Cardiac fibroblast (primary cell): ENCODE measurements around the gene EFCC1.

Experiments
- DNase-seq, 2 donors: peaks; one replicate each; pipeline versions ENCODE4 v3.0.0 to v3.0.0-alpha.2; 2010; ENCODE audit warnings: low read depth in 2 of 2
- H3K4me3 ChIP-seq, 2 donors: replicated peaks in 1 of 2; 1 replicate in 1 of 2; 2 replicates in 1 of 2; pipeline ENCODE4 v1.5.1; 2011; ENCODE audit warnings: low read depth in 2 of 2, low read length in 2 of 2, mild to moderate bottlenecking in 2 of 2, moderate library complexity in 1 of 2
- TF ChIP-seq, protein P1 (sequence below): IDR thresholded peaks from one replicate; pipeline ENCODE4 v1.5.1; 2011; ENCODE audit warnings: low read depth, mild to moderate bottlenecking, low read length, inconsistent platforms

Gene EFCC1

DNA sequence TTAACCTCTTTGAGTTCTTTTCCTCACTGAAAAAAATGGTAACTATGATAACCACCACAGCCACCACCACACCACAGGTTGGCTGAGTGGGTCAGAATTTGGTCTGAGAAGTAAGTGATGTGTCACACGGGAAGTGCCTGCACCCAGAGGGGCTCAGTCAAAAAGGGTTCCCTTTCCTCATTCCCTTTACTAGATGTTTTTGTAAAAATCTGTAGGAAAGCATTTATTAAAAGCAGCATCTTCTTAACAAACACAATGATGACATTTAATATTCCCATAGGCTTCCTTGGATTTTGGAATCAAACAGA is 30.4 kb upstream of the EFCC1 start:
- peak in 1 of 2 donors; percentile 14 for DNase-seq
- no peak overlapping the region for H3K4me3 ChIP-seq
- TF ChIP-seq, protein P1, sequence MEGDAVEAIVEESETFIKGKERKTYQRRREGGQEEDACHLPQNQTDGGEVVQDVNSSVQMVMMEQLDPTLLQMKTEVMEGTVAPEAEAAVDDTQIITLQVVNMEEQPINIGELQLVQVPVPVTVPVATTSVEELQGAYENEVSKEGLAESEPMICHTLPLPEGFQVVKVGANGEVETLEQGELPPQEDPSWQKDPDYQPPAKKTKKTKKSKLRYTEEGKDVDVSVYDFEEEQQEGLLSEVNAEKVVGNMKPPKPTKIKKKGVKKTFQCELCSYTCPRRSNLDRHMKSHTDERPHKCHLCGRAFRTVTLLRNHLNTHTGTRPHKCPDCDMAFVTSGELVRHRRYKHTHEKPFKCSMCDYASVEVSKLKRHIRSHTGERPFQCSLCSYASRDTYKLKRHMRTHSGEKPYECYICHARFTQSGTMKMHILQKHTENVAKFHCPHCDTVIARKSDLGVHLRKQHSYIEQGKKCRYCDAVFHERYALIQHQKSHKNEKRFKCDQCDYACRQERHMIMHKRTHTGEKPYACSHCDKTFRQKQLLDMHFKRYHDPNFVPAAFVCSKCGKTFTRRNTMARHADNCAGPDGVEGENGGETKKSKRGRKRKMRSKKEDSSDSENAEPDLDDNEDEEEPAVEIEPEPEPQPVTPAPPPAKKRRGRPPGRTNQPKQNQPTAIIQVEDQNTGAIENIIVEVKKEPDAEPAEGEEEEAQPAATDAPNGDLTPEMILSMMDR = no peak

DNA sequence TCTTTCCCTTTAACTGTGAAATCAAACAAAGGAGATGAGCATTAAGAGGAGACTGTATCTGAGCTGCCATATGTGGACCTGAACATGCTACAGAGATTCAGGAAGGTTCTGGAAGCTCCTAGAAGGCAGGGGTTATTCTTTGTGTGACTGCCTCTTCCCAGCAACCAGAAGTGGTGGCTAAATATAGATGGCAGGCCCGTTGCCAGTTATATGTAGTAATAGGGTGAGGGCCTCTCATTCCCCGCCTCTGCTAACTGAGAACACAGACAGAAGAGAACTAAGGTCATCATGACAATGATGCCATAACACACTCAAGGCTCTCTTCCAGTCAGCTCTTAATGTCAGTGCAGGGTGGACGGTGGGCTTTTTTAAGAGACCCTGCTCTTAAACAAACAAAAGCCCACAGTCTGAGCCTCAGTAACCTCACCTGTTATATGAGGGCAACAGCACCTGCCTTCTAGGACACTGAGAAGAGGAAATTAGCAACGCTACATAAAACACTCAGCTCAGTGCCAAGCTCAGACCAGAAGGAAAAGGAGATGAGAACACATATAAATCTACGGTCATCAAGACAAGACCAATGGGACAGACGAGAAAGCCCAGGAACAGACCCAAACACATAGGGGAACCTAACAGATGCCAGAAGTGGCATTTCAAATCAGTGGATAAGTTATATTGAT is 29.5 kb upstream of the EFCC1 start:
- TF ChIP-seq, protein P1 = no peak
- no peak overlapping the region for H3K4me3 ChIP-seq
- peak; percentile 62 to 82 for DNase-seq

DNA sequence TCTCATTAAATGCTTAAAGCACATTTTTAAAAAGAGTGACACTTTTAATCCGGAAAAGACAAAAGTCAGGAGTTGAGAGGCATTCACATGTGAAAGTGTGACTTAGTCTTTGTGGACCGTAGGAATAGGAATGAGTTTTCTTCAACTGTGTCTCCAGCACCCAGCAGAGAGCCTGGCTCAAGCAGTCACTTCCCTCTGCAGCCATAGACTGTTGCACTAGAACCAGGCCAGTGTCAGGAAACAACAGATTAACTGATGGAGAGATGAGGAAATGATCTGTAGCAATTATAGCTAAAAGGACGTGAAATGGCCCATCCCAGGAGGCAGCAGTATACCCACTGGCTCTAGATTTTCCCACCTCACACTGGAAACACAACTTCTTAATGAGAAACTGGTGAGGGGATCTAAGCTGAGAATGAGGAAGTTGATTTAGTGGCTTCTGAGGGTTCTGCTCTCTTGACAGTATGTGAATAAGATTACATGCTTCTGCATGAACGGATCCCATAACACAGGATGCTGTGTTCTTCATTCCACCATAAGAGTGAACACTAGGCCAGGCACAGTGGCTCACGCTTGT is 27.0 kb upstream of the EFCC1 start:
- no peak for DNase-seq
- TF ChIP-seq, protein P1 = no peak
- H3K4me3 ChIP-seq = no peak overlapping the region

DNA sequence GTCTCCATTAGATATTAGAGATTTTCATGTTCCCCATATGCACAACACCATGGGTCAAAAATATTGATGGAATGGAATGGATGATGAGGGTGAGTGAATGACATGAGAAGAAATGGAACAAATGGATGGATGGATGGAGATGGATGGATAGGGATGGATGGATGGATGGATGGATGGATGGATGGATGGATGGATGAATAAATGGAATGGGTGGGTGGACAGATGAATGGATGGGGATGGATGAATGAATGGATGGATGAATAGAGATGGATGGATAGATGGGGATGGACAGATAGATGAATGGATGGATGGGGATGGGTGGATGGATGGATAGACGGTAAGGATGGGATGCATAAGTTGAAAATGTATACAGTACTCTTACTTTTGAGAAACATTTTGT is 25.8 kb upstream of the EFCC1 start:
- no peak for DNase-seq
- TF ChIP-seq, protein P1 = no peak
- no peak overlapping the region for H3K4me3 ChIP-seq

DNA sequence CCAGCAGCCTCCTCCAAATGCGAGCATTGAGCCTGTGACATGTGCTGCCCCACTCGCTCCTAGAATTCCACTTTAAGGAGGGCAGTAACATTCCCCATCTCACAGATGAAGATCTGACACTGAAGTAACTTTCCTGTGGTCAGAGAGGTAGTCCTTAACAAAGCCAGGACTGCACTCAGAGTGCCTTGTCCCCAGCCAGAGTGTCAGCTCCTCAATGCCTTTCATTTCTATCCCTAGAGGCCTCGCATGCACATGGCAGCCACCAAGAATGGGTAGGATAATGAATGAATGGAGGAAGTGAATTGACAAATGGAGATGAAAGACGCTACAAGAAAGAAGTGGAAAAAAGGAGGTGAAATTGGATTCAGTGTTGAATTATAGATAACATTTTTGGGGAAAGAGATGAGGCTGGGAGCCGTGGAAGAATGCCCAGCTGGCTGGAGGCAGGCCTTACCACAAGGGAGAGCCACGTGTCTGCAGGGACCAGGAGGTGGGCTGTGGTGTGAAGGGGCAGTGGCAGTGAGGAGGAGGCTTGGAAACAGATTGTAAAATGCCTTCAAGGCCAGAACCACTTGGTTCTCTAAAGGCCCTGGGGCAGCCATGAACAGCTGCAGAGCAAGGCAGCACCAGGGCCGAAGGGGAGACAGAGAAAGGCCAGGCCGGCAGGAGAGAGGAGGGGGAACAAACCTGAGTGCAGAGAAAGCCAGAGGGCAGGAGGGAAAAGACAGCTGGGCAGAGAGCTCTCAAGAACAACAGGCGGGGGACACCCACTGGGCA is 17.6 kb upstream of the EFCC1 start:
- TF ChIP-seq, protein P1 = no peak

DNA sequence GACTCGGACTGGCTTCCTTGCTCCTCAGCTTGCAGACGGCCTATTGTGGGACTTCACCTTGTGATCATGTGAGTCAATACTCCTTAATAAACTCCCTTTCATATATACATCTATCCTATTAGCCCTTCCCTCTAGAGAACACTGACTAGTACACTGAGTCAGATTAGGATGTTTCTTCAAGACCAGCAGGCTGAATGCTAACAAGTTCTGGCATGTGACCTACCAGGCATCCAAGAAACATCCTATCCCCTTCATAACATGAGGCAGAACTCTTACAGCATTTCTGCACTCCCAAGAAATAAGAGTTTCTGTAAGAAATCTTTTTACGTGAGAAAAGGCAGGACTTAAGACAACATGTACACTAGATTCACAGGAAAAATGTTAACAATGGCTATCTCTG is 16.5 kb upstream of the EFCC1 start:
- H3K4me3 ChIP-seq = no peak overlapping the region
- DNase-seq = peak; percentile 25 to 32
- TF ChIP-seq, protein P1 = no peak

More for the DNA sequence above, 17.6 kb upstream of the EFCC1 start:
- no peak for DNase-seq
- no peak overlapping the region for H3K4me3 ChIP-seq
